Hair follicle dermal papilla cell (primary cell): ENCODE data around the gene TEKT1. TPM values are rescaled to one million over a fixed set of nuclear protein-coding genes. Genes with fewer than 3 reads are reported as not detected.

ENCODE experiments used
- small RNA-seq: library from RNA; depleted of rRNA; stranded (forward); fragments of <200 nt; gene quantifications from one replicate; pipeline ENCODE3, GENCODE V24; 2012
- total RNA-seq: library from RNA; depleted of rRNA; stranded (reverse); fragments of >200 nt; gene quantifications from 2 replicates; pipeline ENCODE4 v1.2.3, GENCODE V29; 2012

Gene TEKT1
- total RNA-seq, result not detected in 2 replicates

GRCh38 chr17:6831661-6832263 is at the start of gene TEKT1:
TSS of gene TEKT1 (minus strand) at chr17:6831729. CDS start at chr17:6830376, 1,353 bp downstream.

DNA sequence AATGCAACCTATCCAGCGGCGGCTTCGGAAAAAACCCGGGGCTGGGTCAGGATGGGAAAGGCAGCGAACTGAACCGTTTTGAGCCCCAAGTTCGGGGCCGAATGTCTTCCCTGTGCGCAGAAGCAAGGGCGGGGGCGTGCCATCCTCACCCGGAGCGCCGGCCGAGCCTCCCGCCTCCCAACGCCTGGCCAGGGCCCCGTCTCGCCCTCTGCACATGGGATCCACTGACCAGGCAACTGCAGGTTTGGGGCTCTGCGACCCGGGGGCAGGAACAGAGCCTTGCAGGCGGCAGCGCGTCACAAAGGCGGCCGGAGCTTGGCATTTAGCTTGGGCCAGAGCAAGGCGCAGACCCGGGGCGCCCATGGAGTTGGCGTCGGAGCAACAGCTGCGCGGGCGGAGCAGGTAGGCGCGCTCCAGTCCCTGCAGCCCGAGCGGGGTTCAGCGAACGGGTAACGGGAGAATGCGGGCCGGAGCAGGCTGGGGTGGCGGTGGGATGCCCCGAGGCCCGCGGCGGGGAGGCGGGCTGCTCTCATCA is 55.6 kb downstream of the TEKT1 start, which contains the start of gene FBXO39:
TSS of gene FBXO39 (plus strand) at position 345 of the 535 bp plus-strand sequence. CDS start 3,654 bp downstream, outside the sequence.

GRCh38 chr17:6755731-6756184 is 75.8 kb downstream of the TEKT1 start, which contains the start of gene XAF1:
TSS of gene XAF1 (plus strand) at chr17:6756046. CDS start at chr17:6756079, 33 bp downstream.

Small RNA genes lying within 50 kb of the gene (small RNA-seq; reads per million reads assigned to genes)
- not detected for gene AC004706.2

Other genes with a start within 250 kb of the TEKT1 start
- 13.2 and 26.0 TPM in 2 replicates for gene KIAA0753, start 191.0 kb downstream of the TEKT1 start, total RNA-seq
- 41.7 and 50.0 TPM in 2 replicates for gene TXNDC17, start 190.7 kb downstream of the TEKT1 start, total RNA-seq
- 4.6 and 7.1 TPM in 2 replicates for gene MED31, start 180.1 kb downstream of the TEKT1 start, total RNA-seq
- 0.12 and 0.49 TPM in 2 replicates for gene C17orf100, start 180.0 kb downstream of the TEKT1 start, total RNA-seq
- not detected in 2 replicates for gene SLC13A5, start 118.4 kb downstream of the TEKT1 start, total RNA-seq
- 51.5 and 90.9 TPM in 2 replicates for gene XAF1, start 75.7 kb downstream of the TEKT1 start, total RNA-seq
- gene FBXO39, start 55.5 kb downstream of the TEKT1 start, total RNA-seq, result 0.97 TPM in 1 of 2 replicates, not detected in the other
- gene ALOX12, start 164.3 kb upstream of the TEKT1 start, total RNA-seq, result not detected in 2 replicates
- 35.2 and 76.4 TPM in 2 replicates for gene RNASEK, start 180.9 kb upstream of the TEKT1 start, total RNA-seq
- gene BCL6B, start 191.3 kb upstream of the TEKT1 start, total RNA-seq, result 0.16 and 0.36 TPM in 2 replicates
- 0.73 and 1.1 TPM in 2 replicates for gene SLC16A13, start 204.3 kb upstream of the TEKT1 start, total RNA-seq
- gene SLC16A11, start 212.4 kb upstream of the TEKT1 start, total RNA-seq, result 0.32 and 1.1 TPM in 2 replicates
- not detected in 2 replicates for gene CLEC10A, start 248.5 kb upstream of the TEKT1 start, total RNA-seq